ENCODE data around the gene ADAM23.
"Not testable (repeated sequence)": the region's sequence is repeated elsewhere in the genome, so short reads cannot be mapped to it uniquely, and the experiment has no call there.

The ADAM23 gene

GRCh38 chr2:206442833-206443734 lies at the start of gene ADAM23:
ADAM23 (plus strand) TSS chr2:206443532; CDS start chr2:206443867, 335 bp downstream.
- DNase-seq (ENCODE audit: low read depth): no peak

- DNase-seq (ENCODE audit: low read depth): no peak
These were observed 47.1 kb upstream of the ADAM23 start for GRCh38 chr2:206396211-206396610.

- not testable (repeated sequence) for DNase-seq (ENCODE audit: low read depth)
These were observed 40.3 kb upstream of the ADAM23 start for GRCh38 chr2:206402956-206403569.

- DNase-seq (ENCODE audit: low read depth): no peak
These were observed 34.7 kb upstream of the ADAM23 start for GRCh38 chr2:206408323-206409320.

GRCh38 chr2:206410714-206411113 lies 32.6 kb upstream of the ADAM23 start:
- no peak for DNase-seq (ENCODE audit: low read depth)

GRCh38 chr2:206415618-206416243 lies 27.6 kb upstream of the ADAM23 start:
- DNase-seq (ENCODE audit: low read depth): no peak

- DNase-seq (ENCODE audit: low read depth): no peak
These were observed 24.4 kb upstream of the ADAM23 start for GRCh38 chr2:206418968-206419367.

- no peak for DNase-seq (ENCODE audit: low read depth)
These were observed 22.6 kb upstream of the ADAM23 start for GRCh38 chr2:206420721-206421120.

- DNase-seq (ENCODE audit: low read depth): no peak
These were observed 20.8 kb upstream of the ADAM23 start for GRCh38 chr2:206422493-206422892.

- no peak for DNase-seq (ENCODE audit: low read depth)
These were observed 20.2 kb upstream of the ADAM23 start for GRCh38 chr2:206423147-206423546.

GRCh38 chr2:206424134-206424533 lies 19.2 kb upstream of the ADAM23 start:
- DNase-seq (ENCODE audit: low read depth): no peak

- no peak for DNase-seq (ENCODE audit: low read depth)
These were observed 14.5 kb upstream of the ADAM23 start for GRCh38 chr2:206428783-206429182.

GRCh38 chr2:206430452-206430851 lies 12.9 kb upstream of the ADAM23 start:
- DNase-seq (ENCODE audit: low read depth): no peak

- no peak for DNase-seq (ENCODE audit: low read depth)
These were observed 11.9 kb upstream of the ADAM23 start for GRCh38 chr2:206431439-206431838.

- DNase-seq (ENCODE audit: low read depth): no peak
These were observed 10.9 kb upstream of the ADAM23 start for GRCh38 chr2:206432193-206433082.

- no peak for DNase-seq (ENCODE audit: low read depth)
These were observed 10.1 kb upstream of the ADAM23 start for GRCh38 chr2:206433190-206433589.

GRCh38 chr2:206433686-206434085 lies 9.6 kb upstream of the ADAM23 start:
- no peak for DNase-seq (ENCODE audit: low read depth)

GRCh38 chr2:206435742-206436141 lies 7.6 kb upstream of the ADAM23 start:
- DNase-seq (ENCODE audit: low read depth): no peak

GRCh38 chr2:206438196-206438724 lies 5.1 kb upstream of the ADAM23 start:
- DNase-seq (ENCODE audit: low read depth): no peak

- DNase-seq (ENCODE audit: low read depth): no peak
These were observed 879 bp upstream of the ADAM23 start for GRCh38 chr2:206442474-206442832.
